Activated naive CD8-positive, alpha-beta T cell treated with anti-CD3 and anti-CD28 coated beads, Interleukin-2, amount 50 U/mL, for 16 hours (primary cell): Measurements from ENCODE around the gene DNAJC21.
A peak's percentile ranks its signal among the peaks of the same experiment; 100 is the strongest.

Experiments used
- DNase-seq: peaks from one replicate; pipeline ENCODE4 v3.0.0-alpha.2; 2020; ENCODE audit warnings: low read depth, low spot score

Gene DNAJC21

DNA sequence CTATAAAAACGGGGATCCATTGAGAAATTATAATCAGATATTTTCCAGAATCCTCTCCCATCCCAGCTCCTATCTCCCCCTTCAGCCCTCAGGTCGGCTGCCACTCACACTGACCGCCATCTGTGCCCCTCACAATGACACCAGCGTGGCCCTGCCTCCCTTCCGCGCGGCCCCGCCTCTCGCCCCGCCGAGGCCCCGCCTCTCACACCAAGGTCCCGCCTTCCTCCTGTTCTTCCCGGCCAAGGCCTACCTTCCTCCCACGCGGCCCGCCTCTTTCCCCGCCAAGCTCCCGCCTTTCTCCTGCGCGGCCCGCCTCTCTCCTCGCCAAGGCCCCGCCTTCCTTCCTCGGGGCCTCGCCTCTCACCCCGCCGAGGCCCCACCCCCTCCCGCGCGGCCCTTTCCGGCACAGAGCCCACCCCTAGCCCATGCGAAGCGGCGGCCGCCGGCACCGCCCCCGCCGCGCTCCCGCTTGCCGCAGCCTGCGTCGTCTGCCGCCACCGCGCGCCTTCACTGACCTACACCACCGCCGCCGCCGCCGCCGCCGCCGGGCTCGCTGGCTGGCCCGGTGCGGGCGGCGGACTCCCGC, at the start of gene DNAJC21:
DNAJC21 (plus strand) TSS at position 426 of the 586 bp plus-strand sequence. CDS start 261 bp downstream, outside the sequence.
- peak; percentile 96 for DNase-seq

GRCh38 chr5:34881246-34881645, 48.1 kb upstream of the DNAJC21 start:
- DNase-seq = no peak

DNA sequence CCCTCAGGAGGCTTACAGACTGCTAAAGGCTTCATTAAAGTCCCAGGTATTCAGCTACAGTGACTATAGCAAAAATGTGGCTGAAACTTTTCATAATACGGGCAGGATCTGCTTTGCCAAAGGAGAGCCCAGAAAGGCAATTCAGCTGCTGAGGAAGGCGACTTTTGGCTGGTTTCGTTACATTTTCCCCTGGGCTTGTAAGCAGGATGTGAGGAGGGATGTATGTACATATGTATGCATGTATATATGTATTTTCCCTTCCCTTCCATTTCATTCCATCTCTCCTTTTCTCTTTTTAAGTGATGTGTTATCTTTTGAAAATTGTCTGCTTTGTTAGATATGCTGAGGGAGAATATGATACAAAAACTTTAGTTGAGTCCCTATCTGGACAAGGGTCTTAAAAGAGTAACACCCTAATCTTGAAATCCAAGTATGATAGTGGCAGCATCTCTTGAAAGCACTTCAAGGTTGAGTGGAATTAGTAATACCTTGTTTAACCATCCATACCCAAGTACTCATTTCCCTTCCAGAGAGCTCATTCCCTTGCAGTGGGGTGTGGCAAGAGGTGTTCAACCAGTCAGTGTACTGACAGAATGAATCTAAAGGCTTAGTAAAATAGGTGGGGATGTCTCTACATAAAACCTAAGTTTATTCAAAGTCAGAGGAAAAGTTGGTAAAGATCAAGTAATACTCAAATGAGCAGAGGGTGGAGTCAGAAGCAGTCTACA, 42.8 kb upstream of the DNAJC21 start:
- DNase-seq = no peak

DNA sequence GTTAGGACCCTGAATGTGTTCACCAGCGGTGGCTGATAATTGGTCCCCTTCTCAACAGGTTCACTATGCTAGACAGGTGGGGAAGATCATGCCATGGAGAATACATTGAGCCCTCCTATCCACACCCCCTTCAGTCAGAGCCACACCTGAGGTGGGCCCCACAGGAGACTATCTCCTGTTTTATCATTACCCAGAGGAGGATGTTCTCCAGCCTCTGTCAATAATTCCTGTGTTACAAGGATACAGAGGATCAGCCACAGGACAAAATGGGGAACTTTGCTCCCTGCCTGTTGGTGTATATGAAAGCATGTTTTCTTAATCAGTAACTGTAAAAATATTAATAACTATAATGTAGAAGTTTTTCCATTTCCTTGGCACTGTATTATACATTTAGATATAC, 40.0 kb upstream of the DNAJC21 start:
- no peak for DNase-seq

GRCh38 chr5:34891981-34892380, 37.4 kb upstream of the DNAJC21 start:
- no peak for DNase-seq

DNA sequence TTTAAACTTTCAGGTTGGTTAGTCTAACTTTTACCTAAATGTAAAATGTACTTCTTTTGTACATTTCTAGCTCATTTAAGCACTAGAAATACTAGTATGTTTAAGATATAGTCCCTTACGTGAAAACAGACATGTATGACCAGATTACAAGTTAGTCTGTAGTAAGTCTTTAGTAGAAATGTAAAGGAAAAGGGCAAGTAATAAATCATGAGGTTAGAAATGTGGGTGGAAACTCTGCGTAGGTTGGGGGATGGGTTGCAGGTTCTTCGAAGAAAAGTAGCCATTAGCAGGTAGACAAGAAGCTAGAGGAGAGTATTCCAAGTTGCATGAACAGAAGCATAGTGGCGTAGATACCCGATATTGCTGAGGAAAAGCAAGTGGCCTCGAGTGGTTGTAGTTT, 36.9 kb upstream of the DNAJC21 start:
- no peak for DNase-seq

- no peak for DNase-seq
Measured at GRCh38 chr5:34894716-34895115, 34.6 kb upstream of the DNAJC21 start.

DNA sequence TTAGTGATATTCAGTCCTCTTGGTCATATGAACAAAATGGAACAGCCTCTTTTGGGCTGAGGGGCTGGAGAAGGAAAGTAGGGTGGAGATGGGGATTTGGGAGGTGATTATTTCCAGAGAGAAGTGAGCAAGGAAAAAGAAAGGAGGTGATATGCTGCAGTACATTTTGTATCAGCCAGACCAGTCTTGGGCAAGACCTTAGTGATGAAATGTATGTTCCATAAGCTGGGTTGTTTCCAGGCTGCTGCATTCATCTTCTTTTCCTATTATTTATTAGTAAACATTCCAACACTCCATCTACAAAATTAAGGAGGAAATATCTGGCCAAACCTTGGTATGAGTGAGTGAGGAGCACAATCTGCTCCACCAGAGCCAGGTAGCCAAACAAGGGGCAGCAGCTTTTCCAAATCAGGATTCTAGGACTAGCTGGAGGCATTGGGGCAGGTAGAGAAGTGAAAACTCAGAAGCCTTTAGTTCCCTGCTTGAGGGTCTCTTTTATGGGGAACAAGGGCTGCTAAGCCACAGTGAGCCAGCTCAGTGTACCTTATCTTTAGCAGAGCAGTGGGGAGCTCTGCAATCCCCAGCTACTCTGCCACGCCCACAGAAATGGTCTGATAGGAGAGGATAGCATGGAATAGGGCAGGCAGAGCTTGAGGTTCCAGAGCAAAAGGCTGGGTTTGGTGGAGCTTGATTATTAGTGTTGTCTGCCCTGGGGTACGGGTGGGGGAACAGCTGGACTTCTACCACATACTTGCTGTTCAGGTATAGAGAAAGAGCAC, 33.5 kb upstream of the DNAJC21 start:
- DNase-seq = no peak

GRCh38 chr5:34897646-34898045, 31.7 kb upstream of the DNAJC21 start:
- no peak for DNase-seq

- DNase-seq = peak; percentile 13
Measured at GRCh38 chr5:34898258-34898895, 31.0 kb upstream of the DNAJC21 start.

DNA sequence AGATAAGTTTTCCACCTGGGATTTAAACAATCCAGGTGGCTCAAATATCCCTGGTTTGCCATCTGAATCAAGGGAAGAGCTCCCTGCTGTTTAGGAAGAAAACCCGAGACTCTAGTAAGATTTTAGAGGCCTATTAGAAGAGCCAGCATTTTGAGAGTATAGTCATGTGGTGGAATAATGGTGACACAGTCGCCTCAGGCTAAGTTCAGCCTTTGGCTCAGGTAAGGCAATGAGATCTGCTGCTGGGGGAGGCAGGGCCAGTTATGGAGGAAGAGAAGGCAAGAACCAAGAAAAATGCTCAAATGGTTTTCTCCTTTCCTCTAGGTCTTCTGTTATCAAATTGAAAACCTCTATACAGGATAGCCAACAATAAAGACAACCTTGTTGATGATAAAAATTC, 30.3 kb upstream of the DNAJC21 start:
- no peak for DNase-seq

DNA sequence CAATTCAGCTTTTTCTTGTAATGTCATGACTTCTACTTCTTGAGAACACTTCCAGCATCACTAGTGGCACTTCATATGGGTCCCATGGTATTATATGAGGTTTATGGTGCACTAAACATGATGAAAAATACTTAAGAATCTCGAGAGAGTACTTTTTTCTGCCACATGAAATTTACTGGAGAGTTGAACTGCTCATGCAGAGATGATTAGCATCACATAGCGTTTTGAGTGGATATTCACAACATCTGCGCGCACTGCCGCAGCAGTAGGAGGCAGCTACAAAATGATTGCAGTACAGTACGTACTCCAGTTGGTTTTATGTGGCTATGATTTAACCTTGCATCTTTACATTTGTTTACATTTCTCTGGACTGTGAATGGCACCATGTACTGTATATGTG, 28.7 kb upstream of the DNAJC21 start:
- no peak for DNase-seq

GRCh38 chr5:34903260-34903659, 26.1 kb upstream of the DNAJC21 start:
- DNase-seq = no peak

GRCh38 chr5:34905564-34905963, 23.8 kb upstream of the DNAJC21 start:
- DNase-seq = no peak

- DNase-seq = no peak
Measured at GRCh38 chr5:34913072-34913471, 16.3 kb upstream of the DNAJC21 start.

- DNase-seq = no peak
Measured at GRCh38 chr5:34914671-34915138, 14.7 kb upstream of the DNAJC21 start.

DNA sequence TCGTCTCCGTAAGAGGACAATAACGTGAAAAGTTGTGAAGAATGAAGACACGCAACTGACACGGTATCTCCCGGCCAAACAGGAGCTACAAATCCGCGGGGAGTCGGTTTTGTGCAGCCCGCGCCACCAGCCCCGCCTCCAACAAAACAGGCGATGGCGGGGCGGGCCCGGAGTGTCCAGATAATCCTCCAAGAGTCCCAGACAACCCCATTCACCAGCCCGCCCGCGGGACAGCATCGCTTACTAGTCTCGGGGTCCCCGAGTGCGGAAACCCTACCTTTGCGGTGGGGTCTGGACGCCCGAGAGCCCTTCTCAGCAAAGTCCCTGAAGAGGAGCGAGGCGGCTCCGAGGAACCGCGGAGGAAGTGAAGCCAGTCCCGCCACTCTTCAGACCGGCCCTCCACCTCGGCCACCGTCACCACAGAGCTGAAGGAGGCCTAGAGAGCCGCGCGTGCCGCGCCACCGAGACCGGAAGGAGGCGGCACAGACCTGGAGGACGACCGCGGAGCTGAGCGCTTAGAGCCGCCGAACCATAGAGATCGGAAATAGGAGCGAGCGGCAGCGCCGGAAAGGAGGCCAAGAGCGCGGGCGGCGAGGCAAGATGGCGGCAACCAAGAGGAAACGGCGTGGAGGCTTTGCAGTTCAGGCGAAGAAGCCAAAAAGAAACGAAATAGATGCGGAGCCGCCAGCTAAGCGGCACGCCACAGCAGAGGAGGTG, 14.1 kb upstream of the DNAJC21 start, which contains the start of the genes BRIX1 and RAD1:
BRIX1 (plus strand) TSS at position 573 of the 717 bp plus-strand sequence; CDS start at position 601, 28 bp downstream.
RAD1 (minus strand) TSS at position 366 of the 717 bp plus-strand sequence. CDS start 612 bp downstream, outside the sequence.
- DNase-seq = peak; percentile 87

DNA sequence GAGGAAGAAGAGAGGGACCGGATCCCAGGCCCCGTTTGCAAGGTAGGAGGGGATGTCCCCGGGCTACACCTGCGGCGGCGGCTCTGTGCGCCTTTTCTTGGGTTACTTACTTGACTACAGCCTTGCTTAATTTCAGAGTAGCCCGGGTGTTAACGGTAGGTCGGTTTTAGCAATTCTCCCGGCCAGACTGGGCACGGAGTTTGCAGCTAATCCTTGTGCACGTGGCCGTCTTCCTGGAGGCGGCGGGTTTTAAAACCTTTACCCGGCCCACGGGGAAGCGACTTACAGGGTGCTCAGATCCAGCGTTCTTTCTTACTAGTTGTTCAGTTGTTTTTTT, 13.5 kb upstream of the DNAJC21 start:
- DNase-seq = no peak

- DNase-seq = no peak
Measured at GRCh38 chr5:34916518-34916917, 12.8 kb upstream of the DNAJC21 start.

GRCh38 chr5:34918025-34918424, 11.3 kb upstream of the DNAJC21 start:
- no peak for DNase-seq

- no peak for DNase-seq
Measured at GRCh38 chr5:34919077-34919476, 10.3 kb upstream of the DNAJC21 start.
